Endometrial microvascular endothelial cells (primary cell): ENCODE data around the gene FTSJ3. TPM values are rescaled to one million over a fixed set of nuclear protein-coding genes. Genes with fewer than 3 reads are reported as not detected.

Experiments
- total RNA-seq: library from RNA; depleted of rRNA; stranded (reverse); fragments of >200 nt; gene quantifications from one replicate; pipeline ENCODE4 v1.2.3, GENCODE V29; 2015; ENCODE audit errors: inconsistent ontology term

Gene FTSJ3
- total RNA-seq, 1 donor from 2014 or later, result 55.8 TPM

Other genes starting within 250 kb of the FTSJ3 start
- 36.2 TPM for gene TACO1, start 226.8 kb downstream of the FTSJ3 start, total RNA-seq
- 52.6 TPM for gene MAP3K3, start 205.2 kb downstream of the FTSJ3 start, total RNA-seq
- 14.8 TPM for gene LIMD2, start 127.5 kb downstream of the FTSJ3 start, total RNA-seq
- gene STRADA, start 85.9 kb downstream of the FTSJ3 start, total RNA-seq, result 39.5 TPM
- 48.7 TPM for gene CCDC47, start 54.1 kb downstream of the FTSJ3 start, total RNA-seq
- 42.6 TPM for gene DDX42, start 53.5 kb downstream of the FTSJ3 start, total RNA-seq
- gene PSMC5, start 232 bp downstream of the FTSJ3 start, total RNA-seq, result 89.9 TPM
- 81.4 TPM for gene SMARCD2, start 15.0 kb upstream of the FTSJ3 start, total RNA-seq
- not detected for gene CSH2, start 46.0 kb upstream of the FTSJ3 start, total RNA-seq
- not detected for gene GH2, start 54.3 kb upstream of the FTSJ3 start, total RNA-seq
- gene CSH1, start 68.9 kb upstream of the FTSJ3 start, total RNA-seq, result not detected
- gene CSHL1, start 83.6 kb upstream of the FTSJ3 start, total RNA-seq, result not detected
- gene GH1, start 91.2 kb upstream of the FTSJ3 start, total RNA-seq, result not detected
- gene CD79B, start 104.7 kb upstream of the FTSJ3 start, total RNA-seq, result 0.93 TPM
- gene SCN4A, start 145.3 kb upstream of the FTSJ3 start, total RNA-seq, result not detected
- not detected for gene PRR29, start 170.7 kb upstream of the FTSJ3 start, total RNA-seq
- 1,904 TPM for gene ICAM2, start 193.0 kb upstream of the FTSJ3 start, total RNA-seq